Stromal cell of bone marrow (primary cell): Measurements from ENCODE around the gene CCDC175.

ENCODE experiments used
- DNase-seq: peaks from one replicate; pipeline ENCODE4 v3.0.0-alpha.2; 2012; ENCODE audit warnings: low read depth

CCDC175 gene

DNA sequence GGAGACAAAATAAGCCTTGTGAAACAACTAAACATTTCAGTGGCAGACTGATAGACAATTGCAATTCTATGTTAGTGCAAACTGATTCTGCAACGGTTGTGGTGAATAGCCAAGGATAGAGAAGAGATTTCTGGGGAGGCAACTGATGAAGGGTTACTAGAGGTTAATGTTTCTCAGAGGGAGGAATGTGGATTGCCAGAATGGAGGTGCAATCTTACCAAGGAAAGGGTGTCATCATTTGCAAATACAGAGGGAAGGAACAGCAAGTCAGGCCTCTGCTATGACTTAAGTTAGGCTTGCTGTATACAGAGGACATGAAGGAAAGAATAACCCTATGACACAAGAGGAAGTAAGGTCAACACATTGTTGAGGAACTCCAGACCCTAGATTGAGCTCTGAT is 35.8 kb downstream of the CCDC175 start:
- no peak for DNase-seq

DNA sequence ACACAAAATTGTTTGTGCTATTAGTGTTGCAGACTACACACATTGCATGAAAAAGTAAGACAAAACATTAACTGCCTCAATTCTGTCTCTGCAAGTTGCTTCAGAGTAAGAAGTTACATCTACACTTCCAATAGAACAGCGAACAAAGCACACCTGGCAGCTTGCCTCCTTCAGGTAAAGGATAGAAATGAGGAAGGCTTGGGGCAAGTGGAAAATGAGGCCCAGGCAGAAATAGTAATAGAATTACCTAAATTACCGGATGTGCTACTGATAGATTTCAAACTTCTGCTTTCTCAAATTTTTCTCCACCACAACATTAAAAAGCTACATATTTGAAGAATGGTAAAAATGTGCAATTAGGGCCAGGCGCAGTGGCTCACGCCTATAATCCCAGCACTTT is 37.7 kb downstream of the CCDC175 start:
- DNase-seq = no peak

DNA sequence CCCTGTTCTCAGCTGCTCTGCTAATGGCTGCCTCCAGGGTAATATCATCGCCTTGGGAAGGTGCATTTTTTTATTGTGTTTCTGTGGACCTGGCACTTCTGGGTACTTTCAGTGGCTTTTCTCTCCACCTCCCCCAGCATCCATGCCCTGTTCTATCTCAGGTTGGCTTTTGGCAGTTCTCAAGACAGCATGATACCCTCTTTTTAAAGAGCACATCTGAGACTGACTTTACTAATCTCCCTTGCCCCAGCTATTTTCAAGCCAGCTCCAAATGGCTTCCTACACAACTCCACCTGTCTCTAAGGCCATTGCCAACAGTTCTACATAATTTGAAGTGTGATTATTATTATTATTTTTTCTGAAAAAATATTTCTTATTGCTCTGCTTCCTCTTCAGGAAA is 39.1 kb downstream of the CCDC175 start:
- DNase-seq = no peak

DNA sequence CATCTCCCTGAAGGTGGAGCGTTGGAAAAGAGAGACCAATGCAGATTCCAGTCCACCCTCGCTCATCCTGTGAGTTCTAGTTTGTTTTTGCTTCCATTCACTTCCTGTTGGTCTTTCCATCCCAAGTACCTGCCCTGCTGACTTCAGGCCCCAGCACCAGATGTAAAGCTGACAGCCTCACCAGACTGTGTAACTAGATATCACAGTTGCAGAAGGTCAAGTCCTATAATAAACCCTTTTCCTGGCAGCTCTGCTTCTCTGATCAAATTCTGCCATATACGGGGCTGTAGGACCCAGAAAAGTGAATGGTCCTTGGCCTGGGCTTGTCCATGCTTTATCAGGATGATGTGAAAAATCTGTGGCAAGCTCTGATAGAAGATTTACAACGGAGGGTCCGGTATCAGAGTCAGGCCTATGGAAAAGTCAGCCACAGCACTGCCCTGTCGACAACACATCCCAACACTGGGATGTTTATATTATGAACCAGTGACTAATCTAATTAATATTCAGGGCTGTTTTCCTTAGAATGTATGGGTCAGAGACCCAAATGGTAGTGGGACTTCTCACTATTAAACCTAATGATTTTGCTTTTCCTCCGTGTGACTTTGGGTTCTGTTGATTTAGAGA is 42.1 kb downstream of the CCDC175 start:
- DNase-seq = no peak

DNA sequence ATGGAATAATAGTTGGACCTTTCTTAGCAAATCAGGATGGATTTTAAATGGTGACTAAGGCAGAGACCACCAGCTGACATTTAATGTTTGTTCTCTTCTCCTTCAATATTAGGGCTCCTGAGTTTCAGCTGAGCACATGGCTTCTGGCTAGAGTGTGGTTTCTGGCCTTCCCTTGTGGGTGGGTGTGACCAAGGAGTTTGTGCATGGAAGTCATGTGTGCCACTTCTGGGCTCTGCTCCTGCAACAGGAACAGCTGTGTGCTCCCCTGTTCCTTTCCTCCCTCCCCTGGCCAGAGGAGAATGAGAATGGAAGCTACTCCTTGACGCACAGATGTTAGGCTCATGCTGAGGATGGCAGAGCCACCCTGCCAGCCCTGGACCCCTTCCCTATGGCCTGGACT is 44.2 kb downstream of the CCDC175 start:
- DNase-seq = no peak

DNA sequence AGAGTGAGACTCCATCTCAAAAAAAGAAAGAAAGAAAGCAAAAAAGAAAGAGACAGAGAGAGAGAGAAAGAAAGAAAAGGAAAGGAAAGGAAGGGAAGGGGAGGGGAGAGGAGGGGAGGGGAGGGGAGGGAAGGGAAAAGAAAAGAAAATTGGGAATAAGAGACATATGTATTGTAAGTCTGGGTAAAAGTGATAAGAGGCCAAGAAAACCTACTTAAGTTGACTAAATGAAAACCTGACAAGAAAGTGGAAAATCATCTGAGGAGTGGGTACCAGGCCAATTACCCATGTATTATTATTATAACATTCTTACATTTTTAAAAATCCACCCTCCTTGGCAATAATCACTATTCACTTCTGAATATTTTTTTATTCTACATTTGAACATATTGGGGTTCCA is 46.3 kb downstream of the CCDC175 start:
- DNase-seq = no peak

DNA sequence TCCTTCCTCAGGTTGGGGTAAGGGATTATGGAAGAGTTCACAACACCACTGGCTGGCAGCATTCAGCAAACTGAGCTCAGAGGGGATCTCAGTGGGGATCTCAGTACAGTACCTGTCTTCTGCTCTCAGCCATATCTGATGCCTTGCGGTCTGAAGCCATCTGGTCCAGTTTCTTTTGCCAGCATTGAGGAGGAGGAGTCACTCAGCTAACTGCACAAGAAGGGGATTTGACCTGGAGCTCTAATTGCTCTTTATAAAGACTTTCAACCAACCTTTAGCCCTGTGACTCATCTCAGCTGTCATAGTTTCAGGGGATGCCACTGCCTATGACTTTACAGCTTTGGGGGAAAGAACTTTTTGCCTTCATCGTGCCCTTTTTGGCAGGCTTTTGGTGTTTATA is 47.4 kb downstream of the CCDC175 start:
- no peak for DNase-seq

DNA sequence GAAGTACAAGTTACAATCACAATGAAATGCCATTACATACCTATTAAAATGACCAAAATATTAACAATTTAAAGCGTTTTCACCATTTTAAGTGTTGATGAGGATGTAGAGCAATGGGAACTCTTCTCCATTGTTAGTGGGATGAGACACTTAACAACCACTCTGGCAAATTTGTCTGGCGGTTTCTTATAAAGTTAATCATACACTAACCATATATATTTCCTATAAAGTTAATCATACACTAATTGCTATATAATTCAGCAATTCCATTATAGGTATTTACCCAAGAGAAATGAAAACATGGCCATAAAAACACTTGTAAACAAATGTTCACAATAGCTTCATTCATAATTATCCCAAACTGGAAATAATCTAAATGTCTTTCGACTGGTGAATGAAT is 56.4 kb downstream of the CCDC175 start:
- DNase-seq = no peak

DNA sequence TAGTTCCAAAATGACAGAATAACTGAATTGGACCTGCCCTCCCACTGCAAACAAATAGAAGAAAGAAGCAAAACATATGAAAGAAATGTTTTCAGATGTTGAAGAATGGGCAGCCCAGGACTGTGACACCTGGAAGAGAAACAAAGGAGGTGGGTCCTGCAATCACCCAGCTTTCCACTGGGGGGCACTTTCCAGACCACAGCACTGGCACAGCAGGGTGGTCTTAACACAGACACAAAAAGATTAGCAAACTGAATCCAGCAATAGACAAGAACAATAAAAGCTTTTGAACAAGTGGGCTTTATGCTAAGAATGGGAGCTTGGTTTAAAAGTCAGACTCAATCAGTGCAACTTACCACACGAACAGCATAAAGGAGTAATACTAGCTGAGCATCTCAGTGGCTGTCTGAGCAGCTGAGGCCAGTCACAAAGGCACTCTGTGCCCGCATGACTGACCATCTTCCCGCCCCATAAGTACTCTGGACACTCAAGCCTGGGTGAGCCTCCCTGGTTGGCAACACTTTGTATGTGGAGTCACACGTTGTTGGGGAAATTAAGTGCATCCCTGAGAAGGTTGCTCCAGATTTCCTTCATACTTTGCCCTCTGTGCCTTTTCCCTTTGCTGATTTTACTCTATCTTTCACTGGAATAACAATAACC is 64.6 kb downstream of the CCDC175 start:
- DNase-seq = no peak

DNA sequence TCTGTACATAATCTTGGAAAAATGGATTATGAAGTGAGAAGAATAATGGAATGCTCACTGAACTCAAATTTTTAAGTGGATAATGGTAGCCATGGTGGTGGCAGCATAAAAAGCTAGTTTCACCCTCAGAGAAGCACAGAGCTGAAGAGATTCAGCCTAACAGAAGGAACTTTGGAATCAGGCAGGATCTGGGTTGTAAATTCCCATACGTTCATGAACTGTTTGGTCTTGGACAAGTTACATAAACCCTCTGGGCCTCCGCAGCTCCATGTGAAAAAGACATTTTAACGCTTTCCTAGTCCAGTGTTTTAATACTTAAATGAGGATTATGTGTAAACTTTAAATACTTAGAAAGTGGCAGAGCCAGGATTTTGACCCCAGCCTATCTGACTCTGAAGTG is 65.6 kb downstream of the CCDC175 start:
- no peak for DNase-seq

DNA sequence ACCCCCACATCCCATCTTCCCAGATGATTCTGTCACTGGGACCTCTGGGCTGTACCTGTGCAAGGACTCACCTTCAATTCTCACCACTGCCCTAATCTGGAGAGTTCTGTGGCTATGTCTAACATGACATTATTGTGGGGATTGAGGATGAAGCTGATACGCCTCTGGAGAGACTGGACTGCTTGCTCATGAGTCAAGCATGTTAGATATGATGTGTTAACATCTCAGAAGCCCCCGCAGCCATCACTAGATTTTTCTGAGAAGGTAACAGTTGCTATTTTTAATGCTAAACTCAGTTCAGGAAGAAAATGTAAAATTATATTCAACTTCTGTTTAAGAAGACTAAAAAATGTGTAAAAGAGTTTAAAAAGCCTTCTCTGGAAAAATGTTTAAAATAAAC is 66.6 kb downstream of the CCDC175 start:
- DNase-seq = no peak

DNA sequence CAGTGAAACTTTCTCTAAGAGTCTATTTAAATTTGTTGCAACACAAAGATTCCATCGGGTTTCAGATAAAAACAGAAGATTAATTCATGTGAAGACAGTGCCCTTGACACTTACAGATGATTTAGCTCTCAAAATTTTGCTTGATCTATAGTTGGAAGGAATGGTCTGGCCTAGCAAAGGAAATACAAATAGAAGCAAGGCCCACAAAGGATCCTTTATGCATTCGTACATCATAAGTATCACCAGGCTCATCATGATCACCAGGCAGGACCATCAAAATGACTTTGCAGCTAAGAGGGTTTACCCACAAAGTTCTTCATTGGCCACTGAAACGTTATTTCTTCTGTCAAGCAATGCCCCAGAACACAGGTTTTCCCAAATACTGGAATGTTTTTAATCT is 67.5 kb downstream of the CCDC175 start:
- DNase-seq = no peak

DNA sequence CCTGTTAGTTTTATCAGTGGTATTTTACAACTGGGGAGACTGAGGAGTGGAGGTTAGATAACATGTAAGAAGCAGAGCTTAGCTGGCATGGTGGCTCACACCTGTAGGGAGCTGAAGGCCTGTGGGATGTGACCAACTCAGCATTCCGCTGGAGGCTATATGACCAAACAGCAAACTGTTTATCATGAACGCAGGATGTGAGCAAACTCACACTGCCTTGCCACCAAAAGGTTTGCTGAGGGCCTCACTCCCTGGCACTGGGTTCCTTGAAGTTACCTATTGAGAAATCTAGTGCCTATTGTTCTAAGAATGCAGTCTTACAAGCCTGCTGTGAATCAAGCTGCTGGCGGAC is 68.9 kb downstream of the CCDC175 start:
- DNase-seq = no peak

DNA sequence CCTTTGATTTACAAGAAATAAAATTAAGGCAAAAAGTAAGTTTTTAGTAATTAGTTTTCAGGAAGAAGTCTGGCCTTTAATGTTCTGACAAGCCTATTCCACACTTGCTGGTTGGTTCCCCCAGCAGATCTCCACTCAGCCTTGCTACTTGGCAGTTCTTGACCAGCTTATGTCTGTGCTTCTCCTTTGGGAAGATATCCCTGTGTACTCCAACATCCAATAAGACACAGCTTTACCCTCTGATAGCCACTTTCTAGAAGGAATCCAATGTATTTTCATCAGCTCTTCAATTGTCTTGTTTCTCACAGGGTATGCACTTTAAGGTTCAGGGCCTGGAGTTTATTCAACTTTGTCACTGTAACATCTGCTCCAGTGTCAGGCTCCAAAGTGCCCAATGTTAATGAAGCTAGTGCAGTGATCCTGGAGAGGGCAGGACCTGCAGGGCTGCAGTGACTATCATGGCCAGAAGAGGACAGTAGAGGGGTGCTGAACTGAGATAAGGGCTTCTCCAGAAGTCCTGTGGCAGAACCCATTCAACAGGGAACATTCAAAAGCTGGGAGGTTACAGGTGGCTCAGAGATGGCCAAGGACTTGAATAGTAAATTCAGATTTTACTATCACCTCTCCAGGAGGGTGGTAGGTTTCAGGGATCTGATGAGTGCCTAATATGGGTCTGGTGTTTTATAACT is 69.4 kb downstream of the CCDC175 start:
- peak; percentile 14 for DNase-seq

DNA sequence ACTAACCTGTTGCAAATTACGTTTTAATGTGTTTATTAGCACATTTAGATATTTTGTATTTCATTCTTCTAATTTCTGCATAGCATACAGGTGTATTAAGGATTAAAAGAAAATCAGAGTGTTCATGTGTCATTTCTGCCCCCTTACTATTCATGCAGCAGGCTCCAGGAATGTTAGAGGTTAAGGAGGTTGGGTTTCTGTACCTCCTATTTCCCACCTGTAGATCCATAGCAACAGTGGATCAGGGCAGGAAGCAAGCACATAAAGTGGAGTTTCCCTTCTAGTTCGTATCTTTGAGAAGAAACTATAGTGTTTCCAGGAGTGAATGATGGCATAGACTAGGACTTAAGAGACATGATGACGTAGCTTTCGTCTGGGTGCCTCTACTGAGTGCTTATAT is 73.4 kb downstream of the CCDC175 start:
- DNase-seq = no peak

DNA sequence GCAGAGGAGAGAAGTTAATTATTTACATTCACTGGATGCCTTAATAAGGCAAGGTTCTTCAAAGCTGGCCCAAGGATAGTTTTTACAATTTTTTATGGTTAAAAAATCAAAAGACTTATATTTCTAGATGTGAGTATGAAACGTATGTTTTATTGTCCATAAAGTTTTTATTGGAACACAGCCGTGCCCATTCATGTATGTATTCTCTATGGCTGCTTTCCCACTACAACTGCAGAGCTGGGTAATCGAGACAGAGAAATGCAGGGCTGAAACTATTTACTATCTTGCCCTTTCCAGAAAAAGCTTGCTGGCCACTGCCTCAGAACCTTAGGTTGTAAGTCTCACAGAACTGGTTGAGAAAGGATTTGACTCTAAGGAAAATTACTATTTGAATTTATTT is 75.9 kb downstream of the CCDC175 start:
- no peak for DNase-seq

DNA sequence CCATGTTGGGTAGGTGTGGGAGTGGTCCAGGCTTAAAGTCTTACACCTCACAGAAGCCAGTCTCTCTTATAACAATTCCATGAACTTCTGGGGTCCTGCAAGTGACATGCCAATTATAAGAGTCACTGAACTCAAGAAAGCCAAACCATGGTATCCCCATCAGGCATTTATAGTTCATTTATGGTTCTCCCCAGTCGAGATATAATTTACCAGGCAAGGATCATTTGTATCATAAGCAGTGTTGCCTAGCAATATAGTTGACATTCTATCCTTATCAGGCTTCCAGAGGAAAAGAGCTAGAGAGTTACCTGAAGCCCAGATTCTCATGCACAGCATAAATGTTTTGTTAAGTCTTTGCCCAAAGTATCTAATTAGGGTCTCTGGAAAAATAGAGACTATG is 84.2 kb downstream of the CCDC175 start:
- no peak for DNase-seq

DNA sequence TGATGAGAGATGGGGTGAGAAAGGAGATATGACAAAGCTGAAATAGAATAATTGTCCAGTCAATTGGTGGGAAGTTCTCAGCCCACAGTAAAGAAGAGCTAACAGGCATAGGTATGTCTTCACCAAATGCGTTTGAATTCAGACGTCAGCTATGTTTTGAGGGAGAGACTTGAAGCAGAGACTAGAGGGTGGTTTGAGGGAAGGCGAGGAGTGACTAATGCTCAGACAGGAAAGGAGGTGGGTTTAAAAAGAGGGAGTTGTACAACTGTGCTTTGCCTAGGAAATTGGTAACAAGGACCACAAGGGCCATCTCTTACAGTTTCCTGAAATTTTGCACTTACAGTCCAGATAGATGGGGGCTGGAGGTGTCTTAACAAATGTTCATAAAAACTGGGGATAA is 85.9 kb downstream of the CCDC175 start:
- DNase-seq = no peak

DNA sequence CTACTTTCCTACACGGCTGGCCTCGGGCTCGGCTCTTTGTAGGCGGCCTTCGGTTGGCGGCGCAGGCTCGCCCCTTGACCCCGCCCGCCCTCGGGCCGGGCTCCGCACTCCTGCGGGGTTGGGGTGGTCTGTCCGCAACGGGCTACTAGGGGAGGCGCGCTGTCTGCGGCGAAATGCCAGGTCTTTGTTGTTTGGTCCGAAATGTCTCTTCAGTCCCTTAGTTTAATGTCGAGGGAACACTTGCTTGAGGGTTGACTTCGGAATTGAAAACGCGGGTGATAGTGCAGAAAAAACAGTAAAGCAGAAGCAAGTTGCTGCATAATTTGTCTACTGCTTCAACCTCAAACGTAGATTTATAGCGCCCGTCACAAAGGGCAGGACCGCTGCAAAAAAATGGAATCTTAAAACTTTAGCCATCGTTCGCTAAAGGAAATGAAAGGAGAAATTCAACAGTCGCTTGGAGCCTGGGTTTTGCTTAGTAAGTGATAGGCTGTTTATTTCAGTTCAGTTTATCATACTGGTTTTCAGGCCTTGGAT is 91.9 kb downstream of the CCDC175 start:
- DNase-seq = no peak

DNA sequence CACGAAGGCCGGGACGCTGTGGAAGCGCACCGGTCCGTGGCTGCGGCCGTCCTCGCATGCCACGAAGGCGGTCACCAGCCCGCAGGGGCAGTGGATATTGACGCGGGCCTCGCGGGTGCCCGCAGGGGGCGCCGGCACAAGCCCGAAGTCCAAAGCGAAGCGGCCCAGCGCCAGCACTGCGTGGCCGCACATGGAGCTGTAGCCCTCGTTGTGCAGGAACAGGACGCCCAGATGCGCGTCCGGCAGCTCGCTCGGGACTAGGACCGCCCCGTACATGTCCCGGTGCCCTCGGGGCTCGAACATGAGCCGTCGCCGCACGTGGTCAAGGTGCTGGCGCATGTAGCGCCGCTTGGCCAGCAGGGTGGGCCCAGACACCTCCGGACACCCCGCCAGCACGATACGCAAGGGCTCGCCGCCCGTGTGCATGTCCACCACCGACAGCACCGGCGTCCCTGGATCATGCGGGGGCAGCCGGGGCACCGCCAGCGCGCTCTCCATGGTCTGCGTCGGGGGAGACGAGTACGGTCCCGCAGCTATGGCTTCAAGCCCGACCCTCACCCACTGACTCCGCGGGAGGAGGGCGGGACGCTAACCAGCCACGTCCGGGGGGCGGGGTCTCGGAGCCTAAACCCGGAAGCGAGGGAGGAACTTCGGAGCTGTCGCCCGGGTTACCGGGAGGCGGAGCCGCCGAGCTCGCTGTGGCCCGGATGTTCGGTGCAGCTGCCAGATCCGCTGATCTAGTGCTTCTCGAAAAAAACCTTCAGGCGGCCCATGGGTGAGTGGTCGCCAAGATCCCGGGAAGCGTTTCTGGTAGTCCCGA is 92.6 kb downstream of the CCDC175 start, which contains the start of the genes JKAMP and L3HYPDH:
JKAMP (plus strand) TSS at position 699 of the 820 bp plus-strand sequence; CDS start at position 772, 73 bp downstream.
L3HYPDH (minus strand) TSS at position 590 of the 820 bp plus-strand sequence; CDS start at position 498, 92 bp downstream.
- peak; percentile 90 for DNase-seq

DNA sequence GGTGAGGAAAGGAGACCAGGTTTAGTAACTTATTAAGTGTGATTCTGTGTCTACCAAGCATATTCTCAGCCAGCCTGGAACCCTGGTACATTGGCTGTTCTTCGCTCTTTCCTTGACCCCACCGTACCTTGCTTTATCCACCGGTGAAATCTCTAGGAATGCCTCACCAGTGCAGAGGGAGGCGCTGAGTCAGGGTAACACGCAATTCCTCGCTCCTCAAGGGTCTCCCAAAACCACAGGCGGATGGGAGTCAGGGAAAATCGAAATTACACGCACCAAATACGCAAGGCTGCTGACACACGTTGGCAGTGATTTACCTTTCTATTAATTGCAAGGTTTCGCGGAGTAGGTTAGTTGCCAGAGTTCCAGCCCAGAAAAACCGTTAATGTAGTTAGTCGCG is 93.2 kb downstream of the CCDC175 start:
- DNase-seq = no peak
